CD4-positive, alpha-beta T cell (primary cell): Measurements from ENCODE around the gene PPP1R2B. TPM values are rescaled to one million over a fixed set of nuclear protein-coding genes. Genes with fewer than 3 reads are reported as not detected.

Experiments used
- ATAC-seq: fragments of 200-7000 bp; cut with Tn5 transposase; one replicate; pipeline ENCODE4 v1.10.0; 2022; ENCODE audit warnings: mild to moderate bottlenecking; ENCODE audit not compliant: poor library complexity
- CTCF ChIA-PET: fragments of 350-600 bp; sonication (Branson Sonifier 250); formaldehyde crosslinking; loops from one replicate; lab custom pipeline; 2021; ENCODE audit warnings: antibody characterized with exemption, inconsistent platforms; lab: Charles Lee
- POLR2A ChIA-PET: fragments of 350-600 bp; sonication (Branson Sonifier 250); formaldehyde crosslinking; loops from one replicate; lab custom pipeline; 2021; ENCODE audit warnings: antibody characterized with exemption, inconsistent platforms; lab: Charles Lee
- DNase-seq, 14 experiments: peaks; one replicate each; pipeline ENCODE4 v3.0.0-alpha.2; 2013 to 2020; ENCODE audit warnings: mixed read lengths in 2 of 14
- H3K27ac ChIP-seq, 2 donors: one replicate each; pipeline versions ENCODE4 v1.5.1 to v1.7.0; 2013; ENCODE audit warnings: low read length in 2 of 2, low read depth in 1 of 2, mild to moderate bottlenecking in 1 of 2
- H3K27me3 ChIP-seq, 2 experiments: 1 replicate in 1 of 2; 2 replicates in 1 of 2; pipeline versions ENCODE4 v1.6.1 to v1.7.0; 2013; ENCODE audit warnings: low read length in 2 of 2, control low read depth in 1 of 2, mild to moderate bottlenecking in 1 of 2, moderate library complexity in 1 of 2; ENCODE audit not compliant: insufficient read depth in 2 of 2, control insufficient read depth in 1 of 2
- H3K36me3 ChIP-seq: one replicate; pipeline ENCODE4 v1.6.1; 2013; ENCODE audit warnings: low read length, control low read depth; ENCODE audit not compliant: insufficient read depth
- H3K4me1 ChIP-seq: one replicate; pipeline ENCODE4 v1.6.1; 2013; ENCODE audit warnings: low read length, control low read depth; ENCODE audit not compliant: insufficient read depth
- H3K4me3 ChIP-seq: one replicate; pipeline ENCODE4 v1.5.1; 2013; ENCODE audit warnings: mild to moderate bottlenecking, low read length, moderate library complexity
- H3K9me3 ChIP-seq, 2 experiments: 1 replicate in 1 of 2; 2 replicates in 1 of 2; pipeline versions ENCODE4 v1.6.1 to v1.7.0; 2013; ENCODE audit warnings: low read length in 2 of 2, mild to moderate bottlenecking in 2 of 2, control low read depth in 1 of 2, moderate library complexity in 1 of 2; ENCODE audit not compliant: control insufficient read depth in 1 of 2, insufficient read depth in 1 of 2
- H3K27ac Mint-ChIP-seq: one replicate; pipeline ENCODE4 v1.8.0; 2020; ENCODE audit warnings: mixed read lengths
- H3K27me3 Mint-ChIP-seq: one replicate; pipeline ENCODE4 v1.8.0; 2021; ENCODE audit warnings: mixed read lengths
- H3K36me3 Mint-ChIP-seq: one replicate; pipeline ENCODE4 v1.8.0; 2021; ENCODE audit warnings: low read depth, mixed read lengths
- H3K4me1 Mint-ChIP-seq: one replicate; pipeline ENCODE4 v1.8.0; 2021; ENCODE audit warnings: low read depth, mixed read lengths
- H3K4me3 Mint-ChIP-seq: one replicate; pipeline ENCODE4 v1.8.0; 2020; ENCODE audit warnings: mild to moderate bottlenecking, mixed read lengths
- H3K9me3 Mint-ChIP-seq: one replicate; pipeline ENCODE4 v1.8.0; 2020; ENCODE audit warnings: mixed read lengths
- intact Hi-C, 2 experiments: fragments of 100-400 bp; cut with DNase I in 1 of 2; cut with micrococcal nuclease in 1 of 2; formaldehyde crosslinking; loops; one replicate each; pipeline versions ENCODE4 v1.15.1 to v1.9.0; 2023 to 2025; cut with DNase I, micrococcal nuclease
- polyA plus RNA-seq, 2 donors: library from polyadenylated mRNA; unstranded; fragments of 120-200 nt; gene quantifications; one replicate each; pipeline ENCODE4 v1.2.1, GENCODE V29; 2013
- total RNA-seq, 174 experiments: library from RNA in 2 of 174; stranded (reverse) in 2 of 174; gene quantifications; one replicate each; pipeline ENCODE4 v1.2.3 and lab custom pipeline; 2021 to 2026
- TF ChIP-seq, protein P1 (sequence below): fragments of 200-600 bp; IDR thresholded peaks from one replicate; pipeline ENCODE4 v1.8.0; 2022; ENCODE audit warnings: antibody characterized with exemption, mild to moderate bottlenecking

The PPP1R2B gene
- total RNA-seq (under 1 TPM in 1 of 2 experiments, not detected in 1; 0.27 TPM), total RNA-seq (lab: John Stamatoyannopoulos, UW) (0 to 2.0 (median 0.44) reads per million in 172 experiments)
- 0.06 TPM for polyA plus RNA-seq (2013, experiment 1 of 2)
- polyA plus RNA-seq (2013, experiment 2 of 2), result 0.20 TPM

DNA sequence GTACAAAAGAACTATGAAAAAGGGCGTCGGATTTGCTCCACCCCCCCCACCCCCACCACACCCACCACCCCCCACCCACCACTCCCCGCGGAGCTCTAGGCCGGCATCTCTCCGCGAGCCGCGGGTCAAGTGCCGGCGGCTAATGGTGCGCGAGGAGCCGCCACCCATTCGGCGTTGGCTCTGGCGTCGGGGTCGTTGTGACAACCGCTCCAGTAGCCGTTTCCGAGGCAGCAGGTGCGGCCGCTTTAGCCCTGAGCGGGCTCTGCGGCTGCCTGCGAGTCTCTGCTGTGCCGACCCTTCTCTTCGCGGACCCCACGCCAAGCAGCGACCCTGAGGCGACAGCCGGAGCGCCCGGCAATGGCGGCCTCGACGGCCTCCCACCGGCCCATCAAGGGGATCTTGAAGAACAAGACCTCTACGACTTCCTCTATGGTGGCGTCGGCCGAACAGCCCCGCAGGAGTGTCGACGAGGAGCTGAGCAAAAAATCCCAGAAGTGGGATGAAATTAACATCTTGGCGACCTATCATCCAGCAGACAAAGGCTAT is at the start of gene PPP1R2B:
Gene PPP1R2B (plus strand): TSS at position 90 of the 546 bp plus-strand sequence. CDS start 268 bp downstream, at position 358.
- ChIA-PET POLR2A (no interaction called here), CTCF (no interaction called here)
- Histone ChIP-seq H3K9me3 (peaks cover 19 to 20% of the 10 kb centered on the region in 2 experiments), H3K27me3 (peaks cover 5 to 11% of the 10 kb centered on the region in 2 experiments), H3K36me3 (no peaks in the 10 kb centered on the region), H3K27ac (no peak within 1 kb of the TSS), H3K4me1 (no peaks in the 10 kb centered on the region), H3K4me3 (no peak within 1 kb of the TSS)
- H3K4me3 Mint-ChIP-seq, result no peak within 1 kb of the TSS
- intact Hi-C loops, result no loop called here
- no peaks in the 10 kb centered on the region for H3K4me1 Mint-ChIP-seq
- H3K9me3 Mint-ChIP-seq, result peaks cover 8% of the 10 kb centered on the region
- H3K27ac Mint-ChIP-seq, result no peak within 1 kb of the TSS
- DNase-seq (no peak), ATAC-seq (no peak)
- H3K27me3 Mint-ChIP-seq, result peaks cover 64% of the 10 kb centered on the region
- peaks cover 5% of the 10 kb centered on the region for H3K36me3 Mint-ChIP-seq
- TF ChIP-seq, protein P1, sequence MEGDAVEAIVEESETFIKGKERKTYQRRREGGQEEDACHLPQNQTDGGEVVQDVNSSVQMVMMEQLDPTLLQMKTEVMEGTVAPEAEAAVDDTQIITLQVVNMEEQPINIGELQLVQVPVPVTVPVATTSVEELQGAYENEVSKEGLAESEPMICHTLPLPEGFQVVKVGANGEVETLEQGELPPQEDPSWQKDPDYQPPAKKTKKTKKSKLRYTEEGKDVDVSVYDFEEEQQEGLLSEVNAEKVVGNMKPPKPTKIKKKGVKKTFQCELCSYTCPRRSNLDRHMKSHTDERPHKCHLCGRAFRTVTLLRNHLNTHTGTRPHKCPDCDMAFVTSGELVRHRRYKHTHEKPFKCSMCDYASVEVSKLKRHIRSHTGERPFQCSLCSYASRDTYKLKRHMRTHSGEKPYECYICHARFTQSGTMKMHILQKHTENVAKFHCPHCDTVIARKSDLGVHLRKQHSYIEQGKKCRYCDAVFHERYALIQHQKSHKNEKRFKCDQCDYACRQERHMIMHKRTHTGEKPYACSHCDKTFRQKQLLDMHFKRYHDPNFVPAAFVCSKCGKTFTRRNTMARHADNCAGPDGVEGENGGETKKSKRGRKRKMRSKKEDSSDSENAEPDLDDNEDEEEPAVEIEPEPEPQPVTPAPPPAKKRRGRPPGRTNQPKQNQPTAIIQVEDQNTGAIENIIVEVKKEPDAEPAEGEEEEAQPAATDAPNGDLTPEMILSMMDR, result no peak

DNA sequence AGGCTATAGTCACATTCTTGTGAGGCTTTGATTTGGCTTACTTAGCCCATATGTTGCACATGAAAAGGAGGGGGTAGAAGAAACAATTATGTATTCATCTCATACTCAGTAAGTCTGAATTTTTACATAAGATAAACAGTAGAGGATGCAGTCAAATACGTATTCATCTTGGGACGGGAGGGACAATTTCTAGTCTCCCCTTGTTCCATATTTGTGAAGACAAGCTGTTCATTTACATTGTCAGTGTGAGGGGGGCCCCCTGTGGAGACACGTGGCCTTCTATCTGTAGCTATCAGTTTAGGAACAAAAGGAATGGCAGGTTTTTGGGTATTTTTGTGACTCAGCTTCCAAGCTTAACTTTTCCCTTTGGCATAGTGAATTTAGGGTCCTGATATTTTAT is 49.2 kb upstream of the PPP1R2B start:
- no peak overlapping the region for H3K4me3 Mint-ChIP-seq
- ChIA-PET CTCF (no interaction called here), POLR2A (no interaction called here)
- no peaks in the 10 kb centered on the region for H3K9me3 Mint-ChIP-seq
- H3K4me3 ChIP-seq, result no peak overlapping the region
- ATAC-seq (no peak), DNase-seq (no peak)
- H3K36me3 Mint-ChIP-seq, result no peaks in the 10 kb centered on the region
- intact Hi-C loops, result no loop called here
- TF ChIP-seq, protein P1, result no peak
- H3K36me3 ChIP-seq, result no peaks in the 10 kb centered on the region
- H3K9me3 ChIP-seq, result peaks cover 0 to 3% of the 10 kb centered on the region in 2 experiments
- H3K27ac Mint-ChIP-seq, result no peak overlapping the region
- H3K4me1 ChIP-seq, result no peaks in the 10 kb centered on the region
- no peak overlapping the region for H3K27ac ChIP-seq
- H3K4me1 Mint-ChIP-seq, result no peaks in the 10 kb centered on the region
- H3K27me3 ChIP-seq, result peaks cover 0 to 7% of the 10 kb centered on the region in 2 experiments
- peaks cover 17% of the 10 kb centered on the region for H3K27me3 Mint-ChIP-seq

GRCh38 chr5:156802501-156802900 is 47.6 kb upstream of the PPP1R2B start:
- DNase-seq (no peak), ATAC-seq (no peak)
- no peaks in the 10 kb centered on the region for H3K4me1 Mint-ChIP-seq
- H3K4me3 Mint-ChIP-seq, result no peak overlapping the region
- peaks cover 0 to 7% of the 10 kb centered on the region in 2 experiments for H3K27me3 ChIP-seq
- no peak overlapping the region for H3K4me3 ChIP-seq
- peaks cover 0 to 6% of the 10 kb centered on the region in 2 experiments for H3K9me3 ChIP-seq
- no peak overlapping the region for H3K27ac ChIP-seq
- H3K27me3 Mint-ChIP-seq, result peaks cover 14% of the 10 kb centered on the region
- ChIA-PET POLR2A (no interaction called here), CTCF (no interaction called here)
- no peaks in the 10 kb centered on the region for H3K36me3 ChIP-seq
- H3K4me1 ChIP-seq, result no peaks in the 10 kb centered on the region
- H3K36me3 Mint-ChIP-seq, result no peaks in the 10 kb centered on the region
- no peaks in the 10 kb centered on the region for H3K9me3 Mint-ChIP-seq
- TF ChIP-seq, protein P1, result no peak
- intact Hi-C loops, result no loop called here
- H3K27ac Mint-ChIP-seq, result no peak overlapping the region
